ENCODE results near the gene CCT7. TPM values are rescaled to one million over a fixed set of nuclear protein-coding genes. Genes with fewer than 3 reads are reported as not detected.

CCT7 gene
- total RNA-seq, 2 donors from 2014 or later = 417 to 436 TPM

DNA sequence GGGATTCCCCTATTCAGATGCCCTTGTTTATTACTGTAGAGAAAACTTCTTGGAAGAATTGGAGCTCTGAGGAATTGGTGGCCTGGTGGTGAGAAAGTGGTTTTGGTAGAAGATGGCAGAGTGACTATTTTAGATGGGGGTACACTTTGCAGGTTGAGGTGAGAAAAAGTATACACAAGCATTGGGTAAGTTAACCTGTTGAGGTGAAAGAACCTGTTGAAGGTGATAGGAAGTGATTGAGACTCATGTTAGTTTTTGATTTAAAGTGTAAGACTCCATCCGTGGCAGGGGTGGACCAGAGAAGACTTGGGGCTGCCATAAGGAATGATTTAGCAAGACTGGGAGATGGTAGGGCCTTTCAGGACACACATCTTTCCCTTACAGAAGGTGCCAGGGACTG, 3.1 kb downstream of the CCT7 start:
- Mint-ChIP-seq H3K9me3 (no peaks in the 10 kb centered on the region), H3K4me3 (peak overlapping the region; percentile 98), H3K27me3 (no peaks in the 10 kb centered on the region), H3K36me3 (peaks cover 18% of the 10 kb centered on the region), H3K27ac (peak overlapping the region in 1 of 2 donors; percentile 4), H3K4me1 (ENCODE audit: low read depth in 2 of 2) (peaks cover 36 to 47% of the 10 kb centered on the region in 2 donors)
- DNase-seq (ENCODE audit: low spot score) (no peak), ATAC-seq (no peak)

DNA sequence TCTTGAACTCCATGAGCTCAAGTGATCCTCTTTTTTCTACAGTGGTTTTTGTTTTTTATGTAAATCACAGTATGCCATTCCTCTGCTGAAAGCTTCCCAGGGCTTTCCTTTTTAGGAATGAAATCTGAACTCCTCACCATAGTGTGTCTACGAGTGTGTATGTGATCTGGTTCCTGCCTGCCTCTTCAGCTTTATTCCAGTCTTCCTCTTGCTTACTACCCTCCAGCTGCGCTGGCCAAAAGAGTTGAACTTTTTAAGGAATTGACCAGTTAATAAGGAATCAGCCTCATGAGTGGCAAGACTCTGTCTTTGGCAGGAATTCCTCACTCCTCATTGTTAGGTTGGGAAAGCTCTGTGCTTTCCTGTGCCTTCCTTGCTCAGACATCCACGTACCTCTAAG, 4.0 kb downstream of the CCT7 start:
- Mint-ChIP-seq H3K36me3 (peaks cover 18% of the 10 kb centered on the region), H3K9me3 (no peaks in the 10 kb centered on the region), H3K4me1 (ENCODE audit: low read depth in 2 of 2) (peaks cover 32 to 41% of the 10 kb centered on the region in 2 donors), H3K4me3 (no peak overlapping the region), H3K27ac (peak overlapping the region in 1 of 2 donors; percentile 47), H3K27me3 (no peaks in the 10 kb centered on the region)
- DNase-seq (ENCODE audit: low spot score) (no peak), ATAC-seq (no peak)

DNA sequence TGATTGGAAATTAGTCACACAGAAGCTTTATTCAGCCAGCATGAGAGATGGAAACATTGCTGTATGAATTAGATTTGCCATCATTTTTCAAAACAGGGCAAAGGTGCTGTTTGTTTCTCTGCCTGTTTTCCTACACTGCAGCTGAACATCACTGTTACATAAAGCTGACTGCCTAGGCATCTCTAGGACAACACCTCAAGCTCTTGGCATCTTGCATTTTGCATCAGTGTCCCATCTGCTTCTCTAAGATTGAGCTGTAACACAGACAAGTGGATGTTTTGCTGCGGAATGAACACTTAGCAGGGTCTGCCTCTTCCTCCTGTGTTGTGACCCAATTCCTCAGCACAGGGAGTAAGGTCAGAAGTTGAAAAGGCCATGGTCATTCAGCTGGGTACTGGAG, 4.9 kb downstream of the CCT7 start:
- H3K27ac Mint-ChIP-seq = peak overlapping the region in 1 of 2 donors; percentile 47
- H3K9me3 Mint-ChIP-seq = no peaks in the 10 kb centered on the region
- no peaks in the 10 kb centered on the region for H3K27me3 Mint-ChIP-seq
- H3K4me3 Mint-ChIP-seq = no peak overlapping the region
- no peak for DNase-seq (ENCODE audit: low spot score)
- no peak for ATAC-seq
- peaks cover 32 to 35% of the 10 kb centered on the region in 2 donors for H3K4me1 Mint-ChIP-seq (ENCODE audit: low read depth in 2 of 2)
- peaks cover 22% of the 10 kb centered on the region for H3K36me3 Mint-ChIP-seq

DNA sequence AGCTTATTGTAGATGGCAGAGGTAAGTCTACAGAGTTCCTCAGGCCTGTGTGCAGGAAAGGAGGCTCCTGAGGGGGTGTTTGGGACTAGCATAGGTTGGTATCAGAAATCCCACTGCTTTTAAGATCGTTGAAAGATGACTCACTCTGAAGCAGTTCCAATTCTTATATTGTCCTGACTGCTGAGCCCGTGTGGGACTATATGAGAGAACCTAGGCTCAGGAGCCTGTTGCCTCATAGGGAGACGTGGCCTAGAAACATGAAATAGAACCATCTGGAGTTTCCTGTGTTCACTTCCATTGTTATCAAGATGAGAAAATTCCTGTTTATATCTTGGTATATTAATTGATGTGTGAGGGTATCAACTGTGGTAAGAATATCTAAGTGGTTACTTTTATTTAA, 5.7 kb downstream of the CCT7 start:
- Mint-ChIP-seq H3K4me3 (no peak overlapping the region), H3K27me3 (no peaks in the 10 kb centered on the region), H3K27ac (no peak overlapping the region), H3K4me1 (ENCODE audit: low read depth in 2 of 2) (peaks cover 29 to 37% of the 10 kb centered on the region in 2 donors), H3K36me3 (peaks cover 26% of the 10 kb centered on the region), H3K9me3 (no peaks in the 10 kb centered on the region)
- DNase-seq (ENCODE audit: low spot score) (no peak), ATAC-seq (no peak)

DNA sequence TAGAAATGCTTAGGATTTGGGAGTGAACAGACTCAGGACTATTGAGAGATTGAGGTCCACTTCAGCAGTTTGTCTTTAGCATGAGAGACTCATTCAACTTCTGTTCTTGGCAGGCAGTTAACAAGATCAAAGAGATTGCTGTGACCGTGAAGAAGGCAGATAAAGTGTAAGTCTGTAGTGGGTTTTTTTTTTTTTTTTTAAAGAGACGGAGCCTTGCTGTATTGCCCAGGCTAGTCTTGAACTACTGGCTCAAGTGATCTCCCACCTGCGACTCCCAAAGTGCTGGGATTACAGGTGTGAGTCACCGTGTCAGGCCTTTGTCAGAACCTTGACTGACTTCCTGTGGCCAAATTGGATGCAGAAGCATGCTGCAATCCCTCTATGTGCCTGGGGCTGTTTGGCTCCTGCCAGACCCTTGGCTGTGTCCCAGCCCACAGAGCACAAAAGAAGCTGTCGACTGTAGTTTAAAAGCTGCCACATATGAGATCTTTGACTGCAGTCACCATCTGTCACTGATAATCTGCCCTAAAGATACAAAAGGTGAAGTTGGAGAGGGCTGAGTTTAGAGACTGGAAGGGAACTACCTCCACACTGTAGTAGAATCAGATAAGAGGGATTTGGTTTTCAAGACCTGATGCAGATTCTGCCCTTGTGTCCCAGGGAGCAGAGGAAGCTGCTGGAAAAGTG, 9.9 kb downstream of the CCT7 start:
- ATAC-seq = no peak
- peaks cover 6 to 13% of the 10 kb centered on the region in 2 donors for H3K4me1 Mint-ChIP-seq (ENCODE audit: low read depth in 2 of 2)
- H3K9me3 Mint-ChIP-seq = no peaks in the 10 kb centered on the region
- no peak overlapping the region for H3K4me3 Mint-ChIP-seq
- peaks cover 24% of the 10 kb centered on the region for H3K36me3 Mint-ChIP-seq
- no peaks in the 10 kb centered on the region for H3K27me3 Mint-ChIP-seq
- H3K27ac Mint-ChIP-seq = no peak overlapping the region
- DNase-seq (ENCODE audit: low spot score) = no peak

DNA sequence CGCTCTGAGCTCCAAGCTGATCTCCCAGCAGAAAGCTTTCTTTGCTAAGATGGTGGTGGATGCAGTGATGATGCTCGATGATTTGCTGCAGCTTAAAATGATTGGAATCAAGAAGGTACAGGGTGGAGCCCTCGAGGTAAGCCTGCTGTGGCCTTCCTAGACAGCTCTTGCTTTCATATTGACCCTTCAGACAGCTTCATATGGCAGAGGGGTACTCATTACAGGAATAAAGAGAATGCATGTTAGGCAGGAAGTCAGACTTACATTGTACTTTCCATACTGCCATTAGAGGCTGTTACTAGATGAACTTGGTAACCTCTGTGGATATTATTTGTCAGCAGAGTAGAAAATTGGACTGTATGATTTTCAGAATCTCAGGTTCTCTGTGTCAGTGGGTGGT, 10.5 kb downstream of the CCT7 start:
- Mint-ChIP-seq H3K36me3 (peaks cover 29% of the 10 kb centered on the region), H3K27ac (no peak overlapping the region), H3K4me1 (ENCODE audit: low read depth in 2 of 2) (peaks cover 6 to 13% of the 10 kb centered on the region in 2 donors), H3K4me3 (no peak overlapping the region), H3K9me3 (no peaks in the 10 kb centered on the region), H3K27me3 (no peaks in the 10 kb centered on the region)
- peak in 1 of 2 donors; percentile 48 for ATAC-seq
- DNase-seq (ENCODE audit: low spot score) = no peak

DNA sequence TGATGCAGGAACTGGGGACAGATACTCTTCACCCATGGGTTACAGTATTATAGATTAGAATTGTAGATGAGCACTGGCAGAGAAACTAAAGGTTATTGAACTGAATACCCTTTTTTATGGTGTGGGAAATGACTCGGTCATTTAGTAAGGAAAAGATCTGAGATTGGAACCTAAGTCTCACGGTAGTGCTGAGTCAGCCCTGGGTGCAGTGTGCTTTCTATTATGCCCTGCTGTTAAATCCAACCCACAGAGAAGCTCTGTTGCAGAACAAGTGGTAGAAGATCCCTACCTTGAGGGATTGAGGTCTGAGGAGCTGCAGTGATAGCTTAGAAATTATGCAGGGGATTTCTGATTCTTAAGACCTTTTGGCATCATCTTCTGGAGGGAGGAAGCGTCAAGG, 12.7 kb downstream of the CCT7 start:
- no peak overlapping the region for H3K4me3 Mint-ChIP-seq
- H3K4me1 Mint-ChIP-seq (ENCODE audit: low read depth in 2 of 2) = peaks cover 6 to 13% of the 10 kb centered on the region in 2 donors
- H3K27me3 Mint-ChIP-seq = no peaks in the 10 kb centered on the region
- DNase-seq (ENCODE audit: low spot score) (no peak), ATAC-seq (no peak)
- no peaks in the 10 kb centered on the region for H3K9me3 Mint-ChIP-seq
- peaks cover 34% of the 10 kb centered on the region for H3K36me3 Mint-ChIP-seq
- H3K27ac Mint-ChIP-seq = no peak overlapping the region

DNA sequence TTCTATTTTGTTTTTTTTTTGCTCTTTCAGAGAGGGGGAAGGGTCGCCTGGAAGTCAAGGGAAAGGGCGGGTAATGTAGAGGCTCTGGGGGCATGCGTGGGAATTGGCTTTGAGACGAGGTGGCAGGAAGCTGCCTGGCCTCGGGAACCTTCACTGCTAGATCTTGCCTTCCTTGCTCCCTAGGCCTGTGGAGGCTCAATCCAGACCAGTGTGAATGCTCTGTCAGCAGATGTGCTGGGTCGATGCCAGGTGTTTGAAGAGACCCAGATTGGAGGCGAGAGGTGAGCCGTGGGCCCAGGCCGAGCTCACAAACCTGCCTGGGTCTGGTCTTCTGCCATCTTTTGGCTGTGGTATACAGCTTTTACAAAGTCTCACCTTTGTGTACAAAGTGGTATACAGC, 15.5 kb downstream of the CCT7 start:
- Mint-ChIP-seq H3K36me3 (peaks cover 31% of the 10 kb centered on the region), H3K27me3 (no peaks in the 10 kb centered on the region), H3K27ac (no peak overlapping the region), H3K9me3 (no peaks in the 10 kb centered on the region), H3K4me3 (no peak overlapping the region), H3K4me1 (ENCODE audit: low read depth in 2 of 2) (peaks cover 0 to 13% of the 10 kb centered on the region in 2 donors)
- no peak for DNase-seq (ENCODE audit: low spot score)
- ATAC-seq = no peak

DNA sequence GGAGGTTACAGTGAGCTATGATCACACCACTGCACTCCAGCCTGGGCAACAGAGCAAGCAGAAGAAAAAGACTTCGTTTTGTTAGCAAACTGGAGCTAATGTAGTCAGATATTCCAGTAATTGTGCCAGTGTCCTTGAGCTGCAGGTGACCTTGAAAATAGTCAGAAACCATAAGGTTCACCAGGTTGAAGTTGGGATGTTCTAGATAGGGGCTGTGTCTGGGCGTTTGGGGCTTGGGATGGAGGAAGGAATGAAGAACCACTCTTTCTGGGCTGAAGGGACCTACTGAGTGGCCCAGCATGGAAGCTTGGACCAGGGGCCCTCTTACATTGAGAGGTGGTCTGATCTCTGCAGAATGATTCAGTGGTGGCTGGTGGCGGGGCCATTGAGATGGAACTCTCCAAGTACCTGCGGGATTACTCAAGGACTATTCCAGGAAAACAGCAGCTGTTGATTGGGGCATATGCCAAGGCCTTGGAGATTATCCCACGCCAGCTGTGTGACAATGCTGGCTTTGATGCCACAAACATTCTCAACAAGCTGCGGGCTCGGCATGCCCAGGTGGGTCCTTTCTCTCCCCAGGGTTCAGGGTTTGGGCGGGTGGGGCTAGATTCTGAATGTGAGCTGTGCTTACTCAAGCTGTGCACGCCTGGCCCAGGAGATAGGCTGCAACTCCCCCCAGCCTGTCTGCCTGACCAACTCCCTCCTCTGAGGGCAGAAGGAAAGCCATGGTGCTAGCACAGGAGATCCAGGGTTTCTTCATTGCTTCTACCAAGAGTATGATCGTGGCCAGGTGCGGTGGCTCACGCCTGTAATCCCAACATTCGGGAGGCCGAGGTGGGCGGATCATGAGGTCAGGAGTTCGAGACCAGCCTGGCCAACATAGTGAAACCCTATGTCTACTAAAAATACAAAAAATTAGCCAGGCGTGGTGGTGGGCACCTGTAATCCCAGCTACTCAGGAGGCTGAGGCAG, 17.1 kb downstream of the CCT7 start:
- Mint-ChIP-seq H3K27ac (no peak overlapping the region), H3K27me3 (no peaks in the 10 kb centered on the region), H3K9me3 (no peaks in the 10 kb centered on the region), H3K36me3 (peaks cover 24% of the 10 kb centered on the region), H3K4me3 (no peak overlapping the region), H3K4me1 (ENCODE audit: low read depth in 2 of 2) (peaks cover 0 to 11% of the 10 kb centered on the region in 2 donors)
- DNase-seq (ENCODE audit: low spot score) (no peak), ATAC-seq (no peak)

DNA sequence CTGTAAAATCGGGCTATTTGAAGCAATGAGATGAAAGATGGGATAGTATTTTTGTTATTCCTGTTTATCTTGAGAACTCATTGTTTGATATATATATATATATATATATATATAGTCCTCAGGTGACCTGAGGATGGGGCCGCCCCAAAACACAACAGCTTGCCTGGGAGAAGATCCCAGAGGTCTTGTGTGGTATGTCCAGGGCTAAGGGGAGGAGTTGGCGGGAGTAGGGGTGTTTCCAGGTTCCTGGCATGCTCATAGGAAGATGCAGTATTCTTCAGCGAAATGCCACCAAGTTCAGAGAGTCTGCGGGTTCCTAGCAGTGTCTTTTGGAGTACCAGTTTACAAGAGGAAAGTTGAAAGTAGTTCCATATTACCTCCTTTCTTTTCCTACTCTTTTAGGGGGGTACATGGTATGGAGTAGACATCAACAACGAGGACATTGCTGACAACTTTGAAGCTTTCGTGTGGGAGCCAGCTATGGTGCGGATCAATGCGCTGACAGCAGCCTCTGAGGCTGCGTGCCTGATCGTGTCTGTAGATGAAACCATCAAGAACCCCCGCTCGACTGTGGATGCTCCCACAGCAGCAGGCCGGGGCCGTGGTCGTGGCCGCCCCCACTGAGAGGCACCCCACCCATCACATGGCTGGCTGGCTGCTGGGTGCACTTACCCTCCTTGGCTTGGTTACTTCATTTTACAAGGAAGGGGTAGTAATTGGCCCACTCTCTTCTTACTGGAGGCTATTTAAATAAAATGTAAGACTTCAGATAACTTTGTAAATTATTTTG, 18.3 kb downstream of the CCT7 start:
- Mint-ChIP-seq H3K27ac (no peak overlapping the region), H3K9me3 (no peaks in the 10 kb centered on the region), H3K4me3 (no peak overlapping the region), H3K36me3 (peaks cover 14% of the 10 kb centered on the region), H3K4me1 (ENCODE audit: low read depth in 2 of 2) (peaks cover 0 to 6% of the 10 kb centered on the region in 2 donors), H3K27me3 (no peaks in the 10 kb centered on the region)
- ATAC-seq (no peak), DNase-seq (ENCODE audit: low spot score) (no peak)

DNA sequence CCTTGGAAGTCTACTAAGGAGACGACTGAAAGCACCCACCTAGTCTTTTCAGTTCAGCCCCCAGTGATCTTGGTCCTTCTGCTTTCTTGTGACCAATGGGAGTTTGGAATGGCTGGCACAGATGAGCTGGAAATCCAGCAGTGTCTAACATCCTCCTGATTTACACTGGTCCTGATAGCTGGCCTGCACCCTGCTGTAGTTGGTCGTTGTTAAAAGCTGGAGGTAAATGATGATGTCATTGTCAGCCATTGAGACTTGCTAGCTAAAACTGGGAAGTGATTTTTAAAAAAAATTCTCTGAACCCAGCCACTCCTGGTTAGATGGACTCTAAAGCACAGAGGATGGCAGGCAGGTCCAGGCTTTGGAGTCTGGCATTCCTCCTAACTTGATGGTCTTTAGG, 19.3 kb downstream of the CCT7 start:
- ATAC-seq (no peak), DNase-seq (ENCODE audit: low spot score) (no peak)
- H3K36me3 Mint-ChIP-seq = peaks cover 14% of the 10 kb centered on the region
- H3K9me3 Mint-ChIP-seq = no peaks in the 10 kb centered on the region
- H3K27me3 Mint-ChIP-seq = no peaks in the 10 kb centered on the region
- peak overlapping the region in 1 of 2 donors; percentile 44 for H3K27ac Mint-ChIP-seq
- peaks cover 0 to 6% of the 10 kb centered on the region in 2 donors for H3K4me1 Mint-ChIP-seq (ENCODE audit: low read depth in 2 of 2)
- H3K4me3 Mint-ChIP-seq = no peak overlapping the region

DNA sequence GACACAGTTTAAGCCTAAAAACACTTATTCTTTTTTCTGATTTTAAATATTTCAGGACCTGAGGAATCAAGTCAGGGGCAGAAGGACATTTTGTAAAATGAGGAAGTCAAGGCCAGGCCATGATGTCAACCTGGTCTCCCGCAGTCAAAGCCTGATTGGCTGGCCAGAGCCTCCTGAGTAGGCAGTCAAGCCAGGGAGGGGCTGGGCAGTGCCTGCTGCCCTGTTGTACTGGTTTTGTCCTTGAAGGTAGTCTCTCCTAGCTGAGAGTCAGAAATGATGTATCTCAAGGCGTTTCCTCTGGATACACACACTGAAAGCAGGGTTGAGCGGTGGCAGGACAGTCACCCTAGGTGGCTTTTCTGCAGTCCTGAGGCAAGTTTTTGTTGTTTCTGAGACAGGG, 19.8 kb downstream of the CCT7 start:
- DNase-seq (ENCODE audit: low spot score) (no peak), ATAC-seq (no peak)
- no peaks in the 10 kb centered on the region for H3K27me3 Mint-ChIP-seq
- peaks cover 14% of the 10 kb centered on the region for H3K36me3 Mint-ChIP-seq
- H3K27ac Mint-ChIP-seq = no peak overlapping the region
- H3K9me3 Mint-ChIP-seq = no peaks in the 10 kb centered on the region
- H3K4me3 Mint-ChIP-seq = no peak overlapping the region
- peaks cover 0 to 6% of the 10 kb centered on the region in 2 donors for H3K4me1 Mint-ChIP-seq (ENCODE audit: low read depth in 2 of 2)

DNA sequence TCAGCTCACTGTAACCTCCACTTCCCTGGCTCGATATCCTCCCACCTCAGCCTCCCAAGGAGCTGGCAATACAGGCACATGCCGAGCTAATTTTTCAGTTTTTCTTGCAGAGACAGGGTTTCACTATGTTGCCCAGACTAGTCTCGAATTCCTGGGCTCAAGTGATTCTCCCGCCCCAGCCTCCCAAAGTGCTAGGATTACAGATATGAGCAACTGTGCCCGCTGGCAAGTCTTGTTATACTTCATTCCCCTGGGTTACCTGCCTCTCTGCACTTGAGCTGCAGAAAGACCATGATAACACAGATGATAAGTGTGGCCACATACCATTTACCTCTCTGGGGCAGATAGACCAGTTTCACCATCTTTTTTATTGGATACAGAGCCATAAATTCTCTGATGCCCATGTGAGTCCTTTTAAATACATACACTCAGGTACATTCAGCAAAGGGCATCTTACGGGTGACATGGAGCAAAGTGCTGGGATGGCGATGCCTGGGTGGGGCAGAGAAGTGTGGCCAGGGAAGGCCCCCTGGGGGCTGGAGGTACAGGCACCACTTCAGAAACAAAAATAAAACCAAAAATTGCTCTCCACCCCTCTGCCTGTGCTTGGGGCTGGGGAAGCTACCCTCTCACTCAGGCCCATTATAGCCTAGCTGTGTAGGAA, 20.4 kb downstream of the CCT7 start:
- ATAC-seq (no peak), DNase-seq (ENCODE audit: low spot score) (no peak)
- Mint-ChIP-seq H3K4me3 (no peak overlapping the region), H3K27me3 (no peaks in the 10 kb centered on the region), H3K27ac (no peak overlapping the region), H3K36me3 (peaks cover 11% of the 10 kb centered on the region), H3K4me1 (ENCODE audit: low read depth in 2 of 2) (peaks cover 0 to 4% of the 10 kb centered on the region in 2 donors), H3K9me3 (no peaks in the 10 kb centered on the region)
